Hepatocyte (in vitro differentiated cells): ENCODE measurements around the gene CPLANE2. TPM values are rescaled to one million over a fixed set of nuclear protein-coding genes. Genes with fewer than 3 reads are reported as not detected.

Experiments used
- DNase-seq: peaks from one replicate; pipeline ENCODE4 v3.0.0-alpha.2; 2016; ENCODE audit warnings: low spot score
- H2AFZ ChIP-seq: fragments of 200-600 bp; sonication (generic); 2 replicates; pipeline ENCODE4 v1.6.0; 2016; ENCODE audit warnings: antibody characterized with exemption, mild to moderate bottlenecking
- H3K27ac ChIP-seq: fragments of 200-600 bp; sonication (generic); 2 replicates; pipeline ENCODE4 v1.5.1; 2016; ENCODE audit warnings: mild to moderate bottlenecking
- H3K27me3 ChIP-seq: fragments of 200-600 bp; sonication (generic); 2 replicates; pipeline ENCODE4 v1.6.1; 2016
- H3K36me3 ChIP-seq: fragments of 200-600 bp; sonication (generic); replicated peaks from 2 replicates; pipeline ENCODE4 v1.5.1; 2016; ENCODE audit warnings: low read depth; ENCODE audit not compliant: insufficient read depth
- H3K4me1 ChIP-seq: fragments of 200-600 bp; sonication (generic); 2 replicates; pipeline ENCODE4 v1.5.1; 2016; ENCODE audit warnings: mild to moderate bottlenecking, moderate library complexity; ENCODE audit not compliant: insufficient read depth
- H3K4me2 ChIP-seq: fragments of 200-600 bp; sonication (generic); 2 replicates; pipeline ENCODE4 v1.6.0; 2016
- H3K4me3 ChIP-seq: fragments of 200-600 bp; sonication (generic); 2 replicates; pipeline ENCODE4 v1.5.1; 2016; ENCODE audit warnings: mild to moderate bottlenecking
- H3K79me2 ChIP-seq: fragments of 200-600 bp; sonication (generic); 2 replicates; pipeline ENCODE4 v1.6.0; 2017; ENCODE audit warnings: mild to moderate bottlenecking
- H3K9me2 ChIP-seq: fragments of 200-600 bp; sonication (generic); replicated peaks from 2 replicates; pipeline ENCODE4 v1.6.0; 2017; ENCODE audit warnings: mild to moderate bottlenecking; ENCODE audit not compliant: insufficient read depth
- H3K9me3 ChIP-seq: fragments of 200-600 bp; sonication (generic); 2 replicates; pipeline ENCODE4 v1.5.1; 2016; ENCODE audit warnings: low read depth, mild to moderate bottlenecking
- H4K20me1 ChIP-seq: fragments of 200-600 bp; sonication (generic); 2 replicates; pipeline ENCODE4 v1.6.0; 2016; ENCODE audit warnings: mild to moderate bottlenecking; ENCODE audit not compliant: insufficient read depth, poor library complexity, severe bottlenecking
- EZH2 ChIP-seq: fragments of 200-600 bp; sonication (generic); IDR thresholded peaks from 2 replicates; pipeline ENCODE4 v1.6.1; 2016; ENCODE audit warnings: antibody characterized with exemption, mild to moderate bottlenecking, borderline replicate concordance
- EZH2phosphoT487 ChIP-seq: fragments of 200-600 bp; sonication (generic); IDR thresholded peaks from one replicate; pipeline ENCODE4 v1.6.1; 2018; ENCODE audit warnings: antibody characterized with exemption, mild to moderate bottlenecking, low read depth, moderate library complexity; ENCODE audit not compliant: unreplicated experiment, severe bottlenecking
- whole genome bisulfite sequencing: methylation state at CpG from one replicate; pipeline ENCODE4 v1.1.6; 2016; ENCODE audit warnings: low lambda C conversion rate; ENCODE audit errors: missing lambda C conversion rate; 5-methylcytosine and 5-hydroxymethylcytosine counted together
- polyA plus RNA-seq: library from polyadenylated mRNA; unstranded; fragments of >200 nt; fragmentation: Nextera tagmentation; extraction: Ambion mirVana; gene quantifications from 2 replicates; pipeline ENCODE4 v1.2.1, GENCODE V29; 2016
- total RNA-seq: library from RNA; depleted of rRNA; stranded (reverse); fragments of >200 nt; gene quantifications from 2 replicates; pipeline ENCODE4 v1.2.3, GENCODE V29; 2014
- TF ChIP-seq, protein P1 (sequence below): fragments of 200-600 bp; sonication (generic); IDR thresholded peaks from 2 replicates; pipeline ENCODE4 v1.5.1; 2016; ENCODE audit warnings: antibody characterized with exemption, mild to moderate bottlenecking; ENCODE audit not compliant: poor library complexity

The CPLANE2 gene
- total and polyA plus RNA-seq, 2 experiments from 2014 or later: 5.4 to 6.6 TPM

DNA sequence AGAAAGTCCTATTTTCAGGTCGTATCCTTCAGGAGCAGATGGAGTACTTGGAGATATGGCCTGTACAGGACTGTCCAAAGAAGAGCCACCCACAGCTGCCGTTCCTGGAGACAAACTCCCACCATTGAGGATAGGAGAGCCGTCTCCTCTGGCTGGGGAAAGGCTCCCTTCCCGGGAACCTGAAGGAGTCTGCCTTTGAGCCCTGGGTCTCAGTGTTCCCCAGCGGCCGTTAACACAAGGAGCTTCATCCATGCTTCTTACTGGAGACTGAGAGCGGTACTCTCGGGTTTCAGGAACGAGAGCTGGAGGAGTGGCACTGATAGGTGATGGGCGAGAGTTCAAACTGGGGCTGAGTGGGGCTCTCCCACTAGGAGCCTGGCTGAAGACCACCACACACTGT, 14.4 kb upstream of the CPLANE2 start:
- Histone ChIP-seq H3K4me3 (no peak overlapping the region), H3K36me3 (no peaks in the 10 kb centered on the region), H3K27ac (no peak overlapping the region), H3K4me2 (no peak overlapping the region), H3K9me2 (no peaks in the 10 kb centered on the region), H3K4me1 (peaks cover 21% of the 10 kb centered on the region), H4K20me1 (no peaks in the 10 kb centered on the region), H3K27me3 (no peaks in the 10 kb centered on the region), H3K79me2 (no peaks in the 10 kb centered on the region), H2AFZ (no peak overlapping the region), H3K9me3 (no peaks in the 10 kb centered on the region)
- DNase-seq: no peak
- WGBS: 96% methylated on average over 10 of the region's 10 CpGs
- TF ChIP-seq, protein P1, sequence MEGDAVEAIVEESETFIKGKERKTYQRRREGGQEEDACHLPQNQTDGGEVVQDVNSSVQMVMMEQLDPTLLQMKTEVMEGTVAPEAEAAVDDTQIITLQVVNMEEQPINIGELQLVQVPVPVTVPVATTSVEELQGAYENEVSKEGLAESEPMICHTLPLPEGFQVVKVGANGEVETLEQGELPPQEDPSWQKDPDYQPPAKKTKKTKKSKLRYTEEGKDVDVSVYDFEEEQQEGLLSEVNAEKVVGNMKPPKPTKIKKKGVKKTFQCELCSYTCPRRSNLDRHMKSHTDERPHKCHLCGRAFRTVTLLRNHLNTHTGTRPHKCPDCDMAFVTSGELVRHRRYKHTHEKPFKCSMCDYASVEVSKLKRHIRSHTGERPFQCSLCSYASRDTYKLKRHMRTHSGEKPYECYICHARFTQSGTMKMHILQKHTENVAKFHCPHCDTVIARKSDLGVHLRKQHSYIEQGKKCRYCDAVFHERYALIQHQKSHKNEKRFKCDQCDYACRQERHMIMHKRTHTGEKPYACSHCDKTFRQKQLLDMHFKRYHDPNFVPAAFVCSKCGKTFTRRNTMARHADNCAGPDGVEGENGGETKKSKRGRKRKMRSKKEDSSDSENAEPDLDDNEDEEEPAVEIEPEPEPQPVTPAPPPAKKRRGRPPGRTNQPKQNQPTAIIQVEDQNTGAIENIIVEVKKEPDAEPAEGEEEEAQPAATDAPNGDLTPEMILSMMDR: no peak
- no peak for TF ChIP-seq EZH2phosphoT487
- no peak for TF ChIP-seq EZH2

DNA sequence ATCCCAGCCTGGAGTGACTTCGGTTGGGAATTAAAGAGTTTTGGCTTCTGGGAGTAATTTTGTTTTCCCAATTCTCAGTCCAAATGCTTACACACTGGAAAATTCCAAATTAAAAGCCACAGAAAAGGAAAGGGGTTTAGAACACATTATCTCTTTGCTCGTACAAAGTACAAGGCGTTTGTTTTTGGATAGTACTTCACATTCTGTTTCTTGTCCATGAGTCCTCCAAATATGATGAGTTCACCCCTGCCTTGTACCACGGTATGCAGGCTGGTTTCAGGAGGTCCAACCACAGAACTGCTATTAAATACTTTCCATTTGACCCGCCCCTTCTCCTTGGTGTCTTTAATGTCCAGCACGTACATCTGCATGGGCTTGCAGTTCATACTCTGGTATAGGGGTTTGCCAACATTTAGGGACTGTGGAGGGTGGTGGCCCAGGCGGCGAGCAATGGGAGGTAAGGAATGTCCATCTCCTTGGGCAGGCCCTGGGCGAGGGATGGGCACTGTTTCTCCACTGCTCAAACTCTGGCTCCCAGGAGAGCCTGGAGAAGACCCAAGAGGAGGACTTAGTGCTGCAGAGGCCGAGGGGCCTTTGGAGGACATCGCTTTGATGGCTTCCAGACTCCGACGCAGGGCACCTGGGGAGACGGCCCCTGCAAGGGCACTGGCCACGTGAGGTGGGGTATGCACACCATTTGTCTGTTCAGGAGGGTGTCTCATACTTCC, 13.7 kb upstream of the CPLANE2 start:
- Histone ChIP-seq H3K79me2 (no peaks in the 10 kb centered on the region), H4K20me1 (no peaks in the 10 kb centered on the region), H3K9me2 (no peaks in the 10 kb centered on the region), H3K27me3 (no peaks in the 10 kb centered on the region), H3K36me3 (no peaks in the 10 kb centered on the region), H3K27ac (peak overlapping the region; percentile 47), H3K9me3 (no peaks in the 10 kb centered on the region), H2AFZ (no peak overlapping the region), H3K4me2 (no peak overlapping the region), H3K4me1 (peaks cover 21% of the 10 kb centered on the region), H3K4me3 (no peak overlapping the region)
- DNase-seq: no peak
- 92% methylated on average over 15 of the region's 15 CpGs for WGBS
- TF ChIP-seq, protein P1: no peak
- no peak for TF ChIP-seq EZH2
- TF ChIP-seq EZH2phosphoT487: no peak

DNA sequence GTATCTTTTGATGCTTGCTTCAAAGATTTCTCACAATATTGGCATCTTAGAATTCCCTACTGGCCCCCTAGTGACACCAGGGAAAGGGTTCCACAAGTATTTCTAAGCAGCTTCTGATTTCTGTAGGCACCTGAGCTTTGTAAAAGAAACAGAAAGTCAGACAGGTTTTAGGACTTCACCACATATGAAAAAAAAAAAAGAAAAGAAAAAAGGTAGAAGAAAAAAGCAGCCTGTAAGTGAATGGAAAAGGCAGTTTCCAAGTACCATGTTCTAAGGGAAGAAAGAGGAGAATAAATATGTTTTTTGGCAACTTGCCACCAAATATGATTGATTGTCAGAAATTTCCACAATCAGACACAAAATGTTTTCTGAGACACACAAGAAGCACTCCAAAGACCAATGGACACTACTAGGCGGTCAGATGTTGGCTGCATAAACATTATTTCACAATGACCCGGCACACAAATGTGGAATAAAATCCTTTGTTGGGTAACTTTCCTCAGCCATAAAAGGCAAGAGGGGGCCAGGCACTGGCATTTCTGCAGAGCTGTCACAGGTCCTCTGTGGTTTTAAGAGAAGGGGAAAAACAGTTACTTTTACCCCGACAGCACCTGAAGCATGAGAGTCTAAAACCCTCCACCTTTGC, 12.7 kb upstream of the CPLANE2 start:
- Histone ChIP-seq H3K4me2 (peak overlapping the region; percentile 10), H3K27ac (peak overlapping the region; percentile 57), H3K36me3 (no peaks in the 10 kb centered on the region), H3K27me3 (no peaks in the 10 kb centered on the region), H2AFZ (no peak overlapping the region), H3K79me2 (no peaks in the 10 kb centered on the region), H3K9me3 (no peaks in the 10 kb centered on the region), H3K4me1 (peaks cover 21% of the 10 kb centered on the region), H3K4me3 (no peak overlapping the region), H3K9me2 (no peaks in the 10 kb centered on the region), H4K20me1 (no peaks in the 10 kb centered on the region)
- TF ChIP-seq, protein P1: no peak
- no peak for TF ChIP-seq EZH2phosphoT487
- no peak for TF ChIP-seq EZH2
- peak; percentile 41 for DNase-seq
- WGBS: 78% methylated on average over 3 of the region's 3 CpGs
